ENCODE data around the gene RAB1A.

Gene RAB1A

DNA sequence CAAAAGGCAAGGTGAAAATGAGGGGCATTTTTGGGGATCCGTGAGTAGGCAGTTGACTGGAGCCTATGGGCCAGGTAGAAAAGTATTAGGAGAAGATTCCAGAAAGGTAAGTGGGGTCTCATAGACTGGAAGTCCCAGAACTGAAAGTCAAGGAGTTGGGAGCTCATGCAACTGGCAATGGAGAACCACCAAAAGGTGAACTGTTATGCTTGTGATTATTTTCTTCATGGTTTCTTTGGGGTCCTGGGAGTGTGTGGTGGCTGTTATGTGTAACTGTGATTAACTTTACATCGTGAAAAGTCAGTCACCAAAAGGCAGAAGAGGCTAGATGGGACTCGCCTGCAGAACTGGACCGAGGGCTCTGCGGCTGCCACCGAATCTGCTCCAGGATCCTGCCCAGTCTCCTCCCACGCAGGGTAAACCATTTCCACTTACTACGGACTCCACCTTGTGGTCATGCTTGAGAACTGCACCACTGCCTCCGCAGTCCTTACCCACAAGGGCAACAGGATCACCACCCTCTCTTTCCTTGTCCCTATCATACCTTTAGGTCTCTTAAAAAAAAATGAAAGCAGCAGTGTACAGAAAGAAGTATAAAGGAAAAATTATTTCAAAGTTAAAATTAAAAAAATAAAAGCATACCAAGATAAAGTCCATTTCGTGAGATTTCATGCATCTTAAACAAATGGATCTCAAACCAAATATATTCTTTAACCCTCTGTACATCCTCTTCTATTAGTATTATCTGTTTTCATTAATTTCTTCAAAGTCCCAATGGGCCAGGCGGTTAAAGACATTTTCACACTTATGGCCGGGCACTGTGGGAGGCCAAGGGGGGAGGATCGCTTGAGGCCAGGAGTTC lies 89.3 kb downstream of the RAB1A start:
- DNase-seq = peak in 54 of 56 donors; percentile 3 to 93 (median 65)

DNA sequence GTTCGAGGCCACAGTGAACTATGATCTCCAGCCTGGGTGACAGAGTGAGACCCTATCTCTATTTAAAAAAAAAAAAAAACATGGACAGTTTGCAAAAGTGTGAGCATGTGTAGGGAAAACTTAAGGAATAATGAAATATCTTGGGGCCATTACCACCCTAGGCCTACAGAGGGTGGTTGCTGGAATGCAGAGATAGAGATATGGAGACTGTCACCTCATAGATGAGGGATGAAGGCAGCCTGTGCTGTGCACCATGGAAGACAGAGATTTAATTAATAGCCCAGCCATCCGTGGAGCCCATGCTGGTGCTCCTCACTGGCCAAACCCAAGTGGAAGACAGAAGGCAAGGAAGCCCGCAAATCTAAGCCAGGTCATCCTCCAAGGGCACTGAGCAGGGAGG lies 90.3 kb downstream of the RAB1A start:
- no peak for DNase-seq

DNA sequence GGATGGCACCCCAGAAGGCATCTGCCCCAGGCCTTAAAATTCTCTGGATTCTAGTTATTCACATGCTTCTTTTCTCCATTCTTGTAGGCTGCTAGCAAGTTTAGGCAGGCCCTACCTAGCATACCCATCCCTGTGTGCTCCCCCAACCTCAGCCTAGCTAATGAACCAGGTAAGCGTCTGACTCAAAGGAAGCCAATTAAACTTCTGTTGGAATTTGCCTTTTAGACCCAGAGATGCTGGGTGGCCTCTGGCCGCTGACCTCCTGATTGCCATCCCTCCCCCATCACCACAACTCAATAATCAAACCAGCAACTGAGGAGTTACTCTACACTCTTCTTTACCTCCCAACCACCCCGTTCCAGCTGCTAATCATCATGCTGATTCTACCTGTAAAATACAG lies 92.7 kb downstream of the RAB1A start:
- no peak for DNase-seq

Data from amygdala (tissue), 56 donors.